Cardiac muscle cell (in vitro differentiated cells and primary cell): ENCODE measurements around the gene CHST2. TPM values are rescaled to one million over a fixed set of nuclear protein-coding genes. Genes with fewer than 3 reads are reported as not detected.

Source experiments
- DNase-seq, 2 donors: peaks; one replicate each; pipeline versions ENCODE4 v3.0.0 to v3.0.0-alpha.2; 2010 to 2017; ENCODE audit warnings: low read depth in 1 of 2, low spot score in 1 of 2
- H3K27ac ChIP-seq: fragments of 200-600 bp; sonication (generic); 2 replicates; pipeline ENCODE4 v1.5.1; 2016
- H3K27me3 ChIP-seq: fragments of 200-600 bp; sonication (generic); 2 replicates; pipeline ENCODE4 v1.6.0; 2016; ENCODE audit warnings: control low read depth
- H3K36me3 ChIP-seq: fragments of 200-600 bp; sonication (generic); 2 replicates; pipeline ENCODE4 v1.5.1; 2016; ENCODE audit warnings: control low read depth
- H3K4me1 ChIP-seq: fragments of 200-600 bp; sonication (generic); 2 replicates; pipeline ENCODE4 v1.8.1; 2017; ENCODE audit warnings: low read depth, mild to moderate bottlenecking, mixed run types
- H3K4me3 ChIP-seq: fragments of 200-600 bp; sonication (generic); 2 replicates; pipeline ENCODE4 v1.5.1; 2016; ENCODE audit warnings: mild to moderate bottlenecking
- H3K9me3 ChIP-seq: fragments of 200-600 bp; sonication (generic); 2 replicates; pipeline ENCODE4 v1.5.1; 2017; ENCODE audit warnings: low read depth, mild to moderate bottlenecking, control low read depth
- polyA plus RNA-seq: library from polyadenylated mRNA; unstranded; fragments of >200 nt; fragmentation: Nextera tagmentation; extraction: Ambion mirVana; gene quantifications from 2 replicates; pipeline ENCODE4 v1.2.1, GENCODE V29; 2016
- total RNA-seq: library from RNA; depleted of rRNA; stranded (reverse); fragments of >200 nt; gene quantifications from 2 replicates; pipeline ENCODE4 v1.2.3, GENCODE V29; 2016
- TF ChIP-seq, protein P1 (sequence below): IDR thresholded peaks from 2 replicates; pipeline ENCODE4 v1.5.1; 2012; ENCODE audit warnings: low read depth, mild to moderate bottlenecking, low read length

CHST2 gene
- total and polyA plus RNA-seq, 2 experiments from 2014 or later = 8.4 to 23.2 TPM

DNA sequence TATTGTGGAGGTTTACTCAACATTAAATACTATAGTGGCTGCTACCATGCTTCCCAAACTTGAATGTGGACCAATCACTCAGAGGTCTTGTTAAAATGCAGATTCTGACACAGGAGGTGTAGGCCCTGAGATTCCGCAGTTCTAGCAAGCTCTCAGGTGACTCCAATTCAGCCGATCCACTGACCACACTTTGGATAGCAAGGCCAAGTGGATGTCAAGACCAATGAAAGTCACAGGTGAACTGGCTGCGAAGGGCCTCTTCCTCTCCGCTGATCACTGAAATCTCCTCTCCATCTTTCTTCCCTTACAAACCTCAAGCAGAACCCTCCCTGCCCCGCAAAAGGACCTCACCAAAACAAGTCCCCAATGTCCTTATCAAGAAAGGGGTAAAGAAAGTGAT, 9.2 kb upstream of the CHST2 start:
- no peaks in the 10 kb centered on the region for H3K36me3 ChIP-seq
- no peak overlapping the region for H3K4me3 ChIP-seq
- TF ChIP-seq, protein P1, sequence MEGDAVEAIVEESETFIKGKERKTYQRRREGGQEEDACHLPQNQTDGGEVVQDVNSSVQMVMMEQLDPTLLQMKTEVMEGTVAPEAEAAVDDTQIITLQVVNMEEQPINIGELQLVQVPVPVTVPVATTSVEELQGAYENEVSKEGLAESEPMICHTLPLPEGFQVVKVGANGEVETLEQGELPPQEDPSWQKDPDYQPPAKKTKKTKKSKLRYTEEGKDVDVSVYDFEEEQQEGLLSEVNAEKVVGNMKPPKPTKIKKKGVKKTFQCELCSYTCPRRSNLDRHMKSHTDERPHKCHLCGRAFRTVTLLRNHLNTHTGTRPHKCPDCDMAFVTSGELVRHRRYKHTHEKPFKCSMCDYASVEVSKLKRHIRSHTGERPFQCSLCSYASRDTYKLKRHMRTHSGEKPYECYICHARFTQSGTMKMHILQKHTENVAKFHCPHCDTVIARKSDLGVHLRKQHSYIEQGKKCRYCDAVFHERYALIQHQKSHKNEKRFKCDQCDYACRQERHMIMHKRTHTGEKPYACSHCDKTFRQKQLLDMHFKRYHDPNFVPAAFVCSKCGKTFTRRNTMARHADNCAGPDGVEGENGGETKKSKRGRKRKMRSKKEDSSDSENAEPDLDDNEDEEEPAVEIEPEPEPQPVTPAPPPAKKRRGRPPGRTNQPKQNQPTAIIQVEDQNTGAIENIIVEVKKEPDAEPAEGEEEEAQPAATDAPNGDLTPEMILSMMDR = no peak
- H3K9me3 ChIP-seq = no peaks in the 10 kb centered on the region
- H3K27me3 ChIP-seq = no peaks in the 10 kb centered on the region
- H3K4me1 ChIP-seq = no peaks in the 10 kb centered on the region
- no peak for DNase-seq
- H3K27ac ChIP-seq = no peak overlapping the region

- TF ChIP-seq, protein P1 = no peak
- peak overlapping the region; percentile 66 for H3K4me3 ChIP-seq
- no peaks in the 10 kb centered on the region for H3K9me3 ChIP-seq
- H3K27ac ChIP-seq = no peak overlapping the region
- DNase-seq = no peak
- peaks cover 21% of the 10 kb centered on the region for H3K27me3 ChIP-seq
- H3K4me1 ChIP-seq = no peaks in the 10 kb centered on the region
- H3K36me3 ChIP-seq = no peaks in the 10 kb centered on the region
Observed at GRCh38 chr3:143118630-143119008, 952 bp upstream of the CHST2 start.

GRCh38 chr3:143119974-143120715, 574 bp downstream of the CHST2 start:
- Histone ChIP-seq H3K27me3 (peaks cover 21% of the 10 kb centered on the region), H3K36me3 (no peaks in the 10 kb centered on the region), H3K9me3 (no peaks in the 10 kb centered on the region), H3K4me3 (peak overlapping the region; percentile 66), H3K27ac (no peak overlapping the region), H3K4me1 (peaks cover 10% of the 10 kb centered on the region)
- peak; percentile 10 to 64 for DNase-seq
- TF ChIP-seq, protein P1 = peak; percentile 15

- no peak overlapping the region for H3K27ac ChIP-seq
- H3K4me1 ChIP-seq = peaks cover 16% of the 10 kb centered on the region
- H3K9me3 ChIP-seq = no peaks in the 10 kb centered on the region
- H3K36me3 ChIP-seq = no peaks in the 10 kb centered on the region
- H3K4me3 ChIP-seq = peak overlapping the region; percentile 66
- H3K27me3 ChIP-seq = peaks cover 21% of the 10 kb centered on the region
- DNase-seq = peak; percentile 47 to 55
- TF ChIP-seq, protein P1 = no peak
Observed at GRCh38 chr3:143120716-143121240, 1.2 kb downstream of the CHST2 start.

GRCh38 chr3:143121241-143122088, 1.9 kb downstream of the CHST2 start:
- no peak overlapping the region for H3K27ac ChIP-seq
- no peaks in the 10 kb centered on the region for H3K9me3 ChIP-seq
- TF ChIP-seq, protein P1 = peak; percentile 82
- H3K27me3 ChIP-seq = peaks cover 21% of the 10 kb centered on the region
- H3K4me1 ChIP-seq = peaks cover 17% of the 10 kb centered on the region
- H3K4me3 ChIP-seq = peak overlapping the region; percentile 66
- H3K36me3 ChIP-seq = no peaks in the 10 kb centered on the region
- DNase-seq = peak; percentile 51 to 82
